C4-2B (cell line): Measurements from ENCODE around the gene PAK2.

Experiments used
- ZFX ChIP-seq: fragments of 450-650 bp; IDR thresholded peaks from 2 replicates; pipeline ENCODE4 v1.6.1; 2017
- TF ChIP-seq, protein P1 (sequence below): fragments of 450-650 bp; conservative IDR thresholded peaks from 2 replicates; pipeline ENCODE4 v1.5.1; 2017; ENCODE audit warnings: mild to moderate bottlenecking

DNA sequence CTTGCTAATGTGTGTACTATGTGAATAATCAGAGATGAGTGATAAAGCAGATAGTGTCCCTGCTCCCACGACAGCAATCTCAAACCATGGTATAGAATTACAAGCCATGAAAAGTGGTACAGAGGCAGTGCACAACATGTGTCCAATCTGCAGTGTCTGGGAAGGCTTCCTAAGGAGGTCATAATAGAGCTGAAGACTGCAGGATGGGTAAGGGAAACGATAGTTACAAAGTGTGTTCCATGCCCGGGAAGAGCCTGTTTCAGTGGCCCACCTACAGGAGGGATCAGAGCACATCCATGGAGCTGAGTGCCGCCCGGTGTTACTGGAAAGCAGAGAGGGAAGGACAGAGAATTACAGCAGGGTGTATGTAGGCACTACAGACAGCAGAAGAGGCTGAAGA is 48.9 kb downstream of the PAK2 start:
- TF ChIP-seq, protein P1, sequence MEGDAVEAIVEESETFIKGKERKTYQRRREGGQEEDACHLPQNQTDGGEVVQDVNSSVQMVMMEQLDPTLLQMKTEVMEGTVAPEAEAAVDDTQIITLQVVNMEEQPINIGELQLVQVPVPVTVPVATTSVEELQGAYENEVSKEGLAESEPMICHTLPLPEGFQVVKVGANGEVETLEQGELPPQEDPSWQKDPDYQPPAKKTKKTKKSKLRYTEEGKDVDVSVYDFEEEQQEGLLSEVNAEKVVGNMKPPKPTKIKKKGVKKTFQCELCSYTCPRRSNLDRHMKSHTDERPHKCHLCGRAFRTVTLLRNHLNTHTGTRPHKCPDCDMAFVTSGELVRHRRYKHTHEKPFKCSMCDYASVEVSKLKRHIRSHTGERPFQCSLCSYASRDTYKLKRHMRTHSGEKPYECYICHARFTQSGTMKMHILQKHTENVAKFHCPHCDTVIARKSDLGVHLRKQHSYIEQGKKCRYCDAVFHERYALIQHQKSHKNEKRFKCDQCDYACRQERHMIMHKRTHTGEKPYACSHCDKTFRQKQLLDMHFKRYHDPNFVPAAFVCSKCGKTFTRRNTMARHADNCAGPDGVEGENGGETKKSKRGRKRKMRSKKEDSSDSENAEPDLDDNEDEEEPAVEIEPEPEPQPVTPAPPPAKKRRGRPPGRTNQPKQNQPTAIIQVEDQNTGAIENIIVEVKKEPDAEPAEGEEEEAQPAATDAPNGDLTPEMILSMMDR = no peak
- no peak for TF ChIP-seq ZFX
